Globus pallidus (tissue), 1 donor: ENCODE data around the gene MAPK6.

Experiments used
- DNase-seq: peaks from one replicate; pipeline ENCODE4 v3.0.0-alpha.2; 2015; ENCODE audit warnings: low spot score

MAPK6 gene

DNA sequence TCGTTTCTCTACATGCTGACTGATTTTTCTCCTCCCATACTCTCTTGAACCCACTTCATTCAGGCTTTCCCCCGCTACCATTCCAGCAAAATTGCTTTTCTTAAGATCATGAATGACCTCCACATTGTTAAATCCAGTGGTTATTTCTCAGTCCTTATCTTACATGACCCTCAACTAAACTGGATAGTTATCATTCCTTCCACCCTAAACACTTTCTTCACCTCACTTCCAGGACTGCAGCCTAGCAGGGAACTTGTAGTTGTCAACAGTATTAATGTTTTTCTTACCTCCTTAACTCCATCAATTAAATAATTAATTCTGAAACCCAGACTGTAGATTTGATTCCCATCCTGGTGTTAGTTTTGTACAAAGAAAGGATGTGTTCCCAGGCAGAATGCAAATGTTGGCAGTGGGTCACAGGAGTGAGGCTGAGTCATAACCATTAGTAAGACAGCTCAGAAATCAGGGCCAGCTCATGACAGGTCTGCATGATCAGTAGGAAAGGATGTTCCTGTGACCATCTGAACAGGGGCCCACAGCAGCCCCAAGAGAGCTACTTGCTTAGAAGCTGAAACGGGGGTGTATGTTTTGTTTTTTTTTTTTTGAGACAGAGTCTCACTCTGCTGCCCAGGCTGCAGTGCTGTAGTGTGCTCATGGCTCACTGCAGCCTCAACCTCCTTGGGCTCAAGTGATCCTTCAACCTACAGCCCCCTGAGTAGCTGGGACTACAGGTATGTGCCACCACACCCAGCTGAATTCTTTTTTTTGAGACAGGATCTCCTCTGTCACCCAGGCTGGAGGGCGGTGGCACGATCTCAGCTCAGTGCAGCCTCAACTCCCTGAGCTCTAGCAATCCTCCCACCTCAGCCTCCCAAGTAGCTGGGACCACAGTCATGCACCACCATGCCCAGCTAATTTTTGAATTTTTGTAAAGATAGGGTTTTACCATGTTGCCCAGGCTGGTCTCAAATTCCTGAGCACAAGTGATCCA lies 84.5 kb downstream of the MAPK6 start:
- DNase-seq, result no peak

DNA sequence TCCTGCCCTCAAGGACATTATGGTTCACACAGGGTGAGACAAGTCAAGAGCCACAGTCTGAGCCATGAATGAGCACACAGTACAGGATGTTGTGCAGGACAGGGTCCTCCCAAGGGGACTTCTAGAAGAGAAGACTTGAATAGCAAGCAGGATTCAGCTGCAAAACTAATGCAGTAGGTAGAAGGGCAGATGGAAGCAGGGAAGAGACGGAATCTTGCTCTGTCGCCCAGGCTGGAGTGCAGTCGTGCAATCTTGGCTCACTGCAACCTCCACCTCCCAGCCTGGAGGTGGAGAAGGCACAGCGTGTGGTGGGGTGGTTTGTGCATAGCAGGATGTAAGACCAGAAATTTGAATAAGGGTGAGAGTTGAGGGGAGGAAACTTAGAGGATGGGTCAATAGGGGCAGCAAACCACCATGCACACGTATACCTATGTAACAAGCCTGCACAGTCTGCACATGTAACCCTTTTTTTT lies 85.5 kb downstream of the MAPK6 start:
- no peak for DNase-seq

DNA sequence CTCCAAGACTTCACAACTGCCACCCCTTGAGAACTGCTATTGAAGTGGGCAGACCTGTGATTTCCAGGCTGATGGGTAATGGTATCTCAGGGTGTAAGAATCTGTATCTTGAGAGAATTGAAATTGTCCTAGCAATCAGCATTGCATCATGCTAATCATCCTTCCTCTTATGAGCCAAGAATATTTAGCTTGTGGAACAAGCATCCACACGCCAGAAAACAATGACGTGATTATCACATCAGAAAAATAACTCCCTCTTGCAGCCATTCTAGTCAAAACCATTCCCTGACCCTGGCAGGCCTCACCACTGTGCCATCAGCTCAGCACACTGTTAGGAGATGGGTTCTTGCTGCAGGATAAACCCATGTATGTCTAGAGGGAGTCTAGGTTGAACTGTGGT lies 86.8 kb downstream of the MAPK6 start:
- peak; percentile 15 for DNase-seq

DNA sequence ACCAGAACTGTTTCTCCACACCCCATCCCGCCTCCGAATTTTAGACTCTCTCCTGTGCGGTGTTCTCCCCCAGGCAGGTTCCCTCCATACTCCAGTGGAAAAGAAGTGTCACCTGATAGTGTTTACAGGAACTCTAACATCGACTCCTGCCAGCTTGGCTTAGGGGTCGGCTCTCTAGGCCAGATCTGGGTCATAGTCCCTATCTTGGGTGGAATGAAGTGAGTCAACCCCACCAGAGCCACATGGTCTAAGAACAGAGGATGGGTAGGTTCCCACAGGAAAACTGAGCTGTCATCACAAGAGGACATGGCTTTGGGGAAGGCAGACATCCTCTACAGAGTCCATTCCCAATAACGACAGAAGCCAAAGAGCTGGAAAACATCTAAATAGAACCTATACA lies 87.6 kb downstream of the MAPK6 start:
- DNase-seq, result no peak

DNA sequence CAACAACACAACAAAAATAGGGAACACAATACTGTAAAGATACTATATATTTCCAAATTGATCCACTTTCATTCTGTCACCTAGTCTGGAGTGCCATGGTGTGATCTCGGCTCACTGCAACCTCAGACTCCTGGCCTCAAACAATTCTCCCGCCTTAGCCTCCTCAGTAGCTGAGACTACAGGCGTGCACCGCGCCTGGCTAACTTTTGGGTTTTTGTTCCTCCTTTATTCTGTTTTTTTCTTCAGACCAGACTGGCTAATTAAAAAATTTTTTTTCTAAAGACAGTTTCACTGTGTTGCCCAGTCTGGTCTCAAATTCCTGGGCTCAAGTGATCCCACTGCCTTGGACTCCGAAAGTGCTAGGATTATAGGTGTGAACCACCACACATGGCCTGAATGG lies 88.2 kb downstream of the MAPK6 start:
- DNase-seq, result no peak

DNA sequence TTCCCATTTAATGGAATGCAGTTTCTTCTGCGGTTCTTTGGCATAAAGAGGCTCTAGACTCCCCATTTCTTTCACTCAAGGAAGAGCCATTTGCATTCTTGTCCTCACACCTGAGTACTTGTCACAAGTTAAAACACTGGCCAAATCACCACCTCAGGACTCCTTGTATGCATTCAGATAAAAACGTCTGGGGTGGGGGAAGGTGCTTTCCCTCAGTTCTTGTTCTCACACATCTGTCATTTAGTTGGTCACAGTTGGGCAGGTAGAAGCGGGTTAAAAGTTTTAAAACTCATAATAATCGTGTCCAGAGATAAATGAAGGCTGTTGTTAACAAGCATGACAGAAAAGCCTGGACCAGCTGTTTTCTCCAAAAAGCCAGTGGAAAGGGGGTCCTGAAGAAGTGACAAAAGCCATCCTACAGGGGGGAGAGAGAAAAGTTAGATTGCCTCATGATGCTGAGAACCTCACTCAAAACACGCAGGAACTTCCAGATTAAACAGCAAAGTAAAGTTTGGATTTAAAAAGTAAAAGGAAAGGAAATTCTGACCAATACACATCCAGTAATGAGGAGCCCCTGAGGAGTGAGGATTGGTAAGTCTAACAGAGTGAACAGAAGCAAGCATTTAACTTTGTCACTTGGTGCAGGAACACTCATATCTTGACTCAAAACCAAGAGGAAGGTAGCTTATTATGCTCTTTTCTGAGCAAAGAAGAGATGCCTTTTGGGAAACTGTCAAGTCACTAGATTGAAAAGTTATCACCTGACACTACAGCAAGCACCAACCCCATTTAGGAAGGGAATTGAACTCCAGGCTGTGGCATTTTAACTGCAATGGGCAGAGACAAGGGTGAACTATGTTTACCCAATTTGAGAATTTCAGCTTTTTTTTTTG lies 90.8 kb downstream of the MAPK6 start:
- no peak for DNase-seq

DNA sequence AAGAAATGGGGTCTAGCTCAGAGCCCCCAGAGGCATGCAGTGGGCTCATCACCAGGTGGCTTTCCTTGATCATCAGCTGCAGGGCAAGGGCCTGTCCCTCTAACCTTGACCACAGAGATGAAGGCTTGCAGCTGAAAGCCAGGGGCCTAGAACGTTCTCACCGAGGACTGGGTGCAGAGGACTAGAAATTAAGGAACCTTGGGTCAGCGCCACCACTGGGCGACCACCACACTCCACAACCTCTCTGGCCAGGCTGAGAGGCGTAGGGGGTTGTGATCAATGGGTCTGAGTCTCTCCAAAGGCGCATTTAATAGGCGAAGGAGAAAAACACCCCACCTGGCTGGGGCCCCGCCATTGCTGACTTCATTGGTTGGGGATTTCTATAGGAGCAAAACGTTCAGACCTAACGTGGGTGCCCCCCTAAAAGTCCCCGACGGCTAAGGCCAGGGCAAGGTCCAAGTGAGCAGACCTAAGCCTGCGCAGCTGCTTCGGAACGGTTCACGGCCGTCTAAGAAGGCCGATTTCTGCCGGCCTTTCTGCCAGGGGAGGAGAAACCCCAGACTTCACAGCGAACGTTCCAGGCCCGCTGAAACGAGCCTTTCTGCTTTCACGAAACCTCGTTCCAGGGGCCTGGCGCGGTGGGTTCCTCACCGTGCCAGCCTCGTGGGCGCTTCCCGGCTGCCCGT lies 92.6 kb downstream of the MAPK6 start:
- DNase-seq, result no peak

DNA sequence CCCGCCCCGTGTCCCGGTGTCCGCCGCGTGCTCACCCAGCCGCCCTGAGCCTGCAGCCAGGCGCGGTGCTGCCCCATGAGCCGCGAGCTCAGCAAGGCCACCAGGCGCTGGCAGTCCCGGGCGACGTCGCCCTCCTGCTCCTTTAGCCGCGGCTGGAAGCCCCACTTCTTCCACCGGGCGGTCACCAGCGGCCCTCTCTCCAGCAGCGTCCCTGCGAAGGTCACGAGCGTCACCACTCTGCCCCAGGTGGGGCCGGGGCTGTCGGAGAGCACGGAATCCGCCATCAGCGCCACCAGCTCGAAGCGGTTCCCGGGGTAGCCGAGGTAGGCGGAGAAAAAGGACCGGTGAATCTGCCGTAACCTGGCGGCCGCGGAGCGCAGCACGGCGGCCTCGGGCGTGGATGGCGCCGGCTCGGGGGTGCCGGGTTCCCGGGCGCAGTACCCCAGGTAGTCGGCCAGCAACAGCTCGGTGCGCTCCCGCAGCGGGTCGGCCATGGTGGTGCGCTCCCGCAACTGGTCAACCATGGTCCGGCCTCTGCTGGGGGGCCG lies 93.3 kb downstream of the MAPK6 start:
- DNase-seq, result no peak

DNA sequence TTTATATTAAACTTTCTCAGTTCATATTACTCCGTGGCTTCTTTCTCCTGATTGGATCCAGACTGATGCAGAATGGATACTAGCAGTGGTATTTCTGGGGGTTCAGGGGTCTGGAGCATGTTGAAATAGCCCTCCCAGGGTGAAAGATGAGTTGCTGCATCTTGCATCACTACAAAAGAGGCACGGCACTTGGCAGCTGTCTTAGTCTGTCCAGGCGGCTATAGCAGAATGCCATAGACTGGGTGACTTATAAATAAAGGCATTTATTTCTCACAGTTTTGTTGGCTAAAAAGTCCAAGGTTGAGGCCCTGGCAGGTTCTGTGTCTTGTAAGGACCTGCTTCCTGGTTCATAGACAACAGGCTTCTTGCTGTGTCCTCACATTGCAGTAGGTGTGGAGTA lies 94.2 kb downstream of the MAPK6 start:
- no peak for DNase-seq

DNA sequence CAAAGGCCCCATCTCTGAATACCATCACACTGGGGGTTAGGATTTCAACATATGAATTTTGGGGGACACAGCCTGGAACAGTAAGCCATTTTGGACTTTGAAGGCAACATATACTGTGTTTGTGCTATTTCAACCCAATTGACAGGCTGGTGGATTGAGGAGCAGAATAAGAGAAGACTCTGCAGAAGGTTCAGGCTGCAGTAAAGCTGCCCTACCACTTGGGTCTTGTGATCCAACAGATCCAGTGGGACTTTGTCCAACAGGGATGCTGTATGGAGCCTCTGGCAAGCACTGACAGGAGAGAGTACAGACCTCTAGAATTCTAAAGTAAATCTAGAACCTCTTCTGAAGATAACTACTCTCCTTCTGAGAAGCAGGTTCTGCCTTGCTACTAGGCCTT lies 94.7 kb downstream of the MAPK6 start:
- DNase-seq, result no peak

DNA sequence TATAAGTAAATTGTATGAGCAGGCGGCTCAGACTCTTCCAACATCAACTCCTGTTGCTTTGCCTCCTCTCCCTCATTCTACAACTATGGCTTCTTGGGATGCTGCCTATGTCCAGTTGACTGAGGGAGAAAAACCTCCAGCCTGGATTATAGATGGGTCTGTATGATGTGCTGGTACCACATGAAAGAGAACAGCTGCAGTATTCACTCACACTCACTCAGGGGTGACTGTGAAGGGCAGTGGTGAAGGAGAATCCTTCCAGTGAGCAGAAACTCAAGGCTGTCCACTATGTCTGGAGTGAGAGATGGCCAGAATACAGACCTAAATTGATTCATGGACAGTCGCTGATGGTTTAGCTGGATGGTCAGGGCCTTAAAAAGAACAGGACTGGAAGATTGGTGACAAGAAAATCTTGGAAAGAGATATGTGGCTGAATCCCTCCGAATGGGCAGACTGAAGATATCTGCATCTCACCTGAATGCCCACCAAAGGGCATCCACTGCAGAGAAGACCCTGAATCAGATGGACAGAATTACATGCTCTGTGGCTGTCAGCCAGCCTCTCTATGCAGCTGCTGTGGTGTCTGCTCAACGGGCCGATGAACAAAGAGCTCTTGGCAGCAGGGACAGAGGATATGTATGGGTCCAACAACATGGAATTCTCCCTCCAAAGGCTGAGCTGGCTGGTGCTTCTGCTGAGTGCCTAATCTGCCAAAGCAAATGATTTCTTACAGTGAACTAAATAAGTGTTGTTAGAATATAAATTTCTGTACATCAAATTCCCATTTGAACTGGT lies 95.4 kb downstream of the MAPK6 start:
- DNase-seq, result peak; percentile 87

DNA sequence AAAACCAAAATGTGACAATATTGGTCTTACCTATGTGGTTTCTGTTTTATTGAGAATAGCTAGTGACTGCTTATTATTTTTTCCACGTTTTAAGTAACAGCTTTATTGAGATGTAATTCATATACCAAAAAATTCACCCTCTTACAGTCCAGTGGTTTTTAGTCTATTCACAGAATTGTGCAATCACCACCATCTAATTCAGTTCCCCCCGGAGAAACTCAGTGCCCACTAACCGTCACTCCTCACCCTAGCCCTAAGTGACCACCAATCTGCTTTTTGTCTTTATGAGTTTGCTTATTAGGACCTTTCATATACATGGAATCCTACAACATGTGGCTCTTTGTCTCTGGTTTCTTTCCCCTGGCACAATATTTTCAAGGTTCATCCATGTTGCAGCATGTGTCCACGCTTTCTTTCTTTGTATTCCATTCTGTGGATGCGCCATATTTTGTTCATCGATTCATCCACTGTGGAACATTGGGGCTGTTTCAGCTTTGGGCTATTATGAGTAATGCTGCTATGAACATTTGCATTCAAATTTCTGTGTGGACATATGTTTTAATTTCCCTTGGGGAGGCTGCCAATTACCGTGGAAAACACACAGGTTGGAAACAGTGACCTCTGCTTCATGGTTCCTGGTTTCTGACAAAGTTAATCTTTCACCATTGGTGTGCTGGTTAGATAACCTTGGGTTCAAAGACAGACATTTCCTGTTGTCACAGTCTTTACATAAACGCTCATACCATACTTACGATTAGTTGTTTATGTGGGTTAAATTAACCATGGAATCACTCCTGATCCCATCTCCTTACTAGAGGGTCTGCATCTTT lies 96.8 kb downstream of the MAPK6 start:
- DNase-seq, result no peak
